ENCODE results near the gene TM4SF1. TPM values are rescaled to one million over a fixed set of nuclear protein-coding genes. Genes with fewer than 3 reads are reported as not detected.

The TM4SF1 gene
- 103 TPM for total RNA-seq
- long read RNA-seq, transcript TM4SF1-204 (4 exons, 976 nt): minor isoform, 5 of 155 reads
- long read RNA-seq, transcript TM4SF1-201 (5 exons, 1,771 nt): major isoform, 148 of 155 reads
- long read RNA-seq, partial matches to known transcripts: 1 of 155 reads
- long read RNA-seq, other reads (novel, unspliced or antisense): 1 of 155 reads

GRCh38 chr3:149377408-149378364, at the start of gene TM4SF1:
Gene TM4SF1, minus strand, starts transcription at chr3:149377649. Its CDS starts 102 bp downstream, at chr3:149377547.
- DNase-seq: peak; percentile 68
- Histone ChIP-seq H3K36me3 (peaks cover 29% of the 10 kb centered on the region), H3K27me3 (ENCODE audit: low read depth) (no peaks in the 10 kb centered on the region), H3K4me1 (peaks cover 63% of the 10 kb centered on the region), H3K9me3 (replicated peaks) (no peaks in the 10 kb centered on the region), H3K27ac (replicated peaks) (peak within 1 kb of the TSS; percentile 90), H3K4me3 (peak within 1 kb of the TSS; percentile 69)
- TF ChIP-seq CTCF (IDR thresholded peaks at IDR 0.05; ENCODE audit: borderline replicate concordance): no peak
- intact Hi-C loops (cut with micrococcal nuclease): no loop called here

GRCh38 chr3:149426325-149426724, 48.9 kb upstream of the TM4SF1 start:
- Histone ChIP-seq H3K27me3 (ENCODE audit: low read depth) (no peaks in the 10 kb centered on the region), H3K9me3 (replicated peaks) (no peaks in the 10 kb centered on the region), H3K36me3 (no peaks in the 10 kb centered on the region), H3K27ac (replicated peaks) (no peak overlapping the region), H3K4me1 (peaks cover 8% of the 10 kb centered on the region), H3K4me3 (no peak overlapping the region)
- intact Hi-C loops (cut with micrococcal nuclease): no loop called here
- TF ChIP-seq CTCF (IDR thresholded peaks at IDR 0.05; ENCODE audit: borderline replicate concordance): no peak
- no peak for DNase-seq

- peaks cover 8% of the 10 kb centered on the region for H3K4me1 ChIP-seq
- intact Hi-C loops (cut with micrococcal nuclease): no loop called here
Measured at GRCh38 chr3:149424918-149425317, 47.5 kb upstream of the TM4SF1 start.

GRCh38 chr3:149421764-149422163, 44.3 kb upstream of the TM4SF1 start:
- Histone ChIP-seq H3K27ac (replicated peaks) (no peak overlapping the region), H3K9me3 (replicated peaks) (no peaks in the 10 kb centered on the region), H3K36me3 (no peaks in the 10 kb centered on the region), H3K4me3 (no peak overlapping the region), H3K27me3 (ENCODE audit: low read depth) (no peaks in the 10 kb centered on the region), H3K4me1 (peaks cover 8% of the 10 kb centered on the region)
- TF ChIP-seq CTCF (IDR thresholded peaks at IDR 0.05; ENCODE audit: borderline replicate concordance): no peak
- DNase-seq: no peak
- intact Hi-C loops (cut with micrococcal nuclease): no loop called here

More at GRCh38 chr3:149424918-149425317, 47.5 kb upstream of the TM4SF1 start:
- H3K4me3 ChIP-seq: no peak overlapping the region
- DNase-seq: no peak
- TF ChIP-seq CTCF (IDR thresholded peaks at IDR 0.05; ENCODE audit: borderline replicate concordance): no peak
- H3K36me3 ChIP-seq: no peaks in the 10 kb centered on the region
- H3K9me3 ChIP-seq (replicated peaks): no peaks in the 10 kb centered on the region
- H3K27ac ChIP-seq (replicated peaks): peak overlapping the region; percentile 45
- no peaks in the 10 kb centered on the region for H3K27me3 ChIP-seq (ENCODE audit: low read depth)

GRCh38 chr3:149419816-149420215, 42.4 kb upstream of the TM4SF1 start:
- H3K36me3 ChIP-seq: no peaks in the 10 kb centered on the region
- no peak overlapping the region for H3K27ac ChIP-seq (replicated peaks)
- H3K27me3 ChIP-seq (ENCODE audit: low read depth): no peaks in the 10 kb centered on the region
- H3K4me1 ChIP-seq: peaks cover 10% of the 10 kb centered on the region
- intact Hi-C loops (cut with micrococcal nuclease): no loop called here
- no peak for TF ChIP-seq CTCF (IDR thresholded peaks at IDR 0.05; ENCODE audit: borderline replicate concordance)
- no peaks in the 10 kb centered on the region for H3K9me3 ChIP-seq (replicated peaks)
- DNase-seq: no peak
- no peak overlapping the region for H3K4me3 ChIP-seq

Measured in left ventricle myocardium inferior (tissue), 1 donor.